GM23248 (cell line): ENCODE data around the gene ELMO3.

Experiments used
- EZH2 ChIP-seq: fragments of 200-600 bp; sonication (generic); IDR thresholded peaks from 2 replicates; pipeline ENCODE4 v1.6.1; 2018; ENCODE audit warnings: antibody characterized with exemption, mild to moderate bottlenecking; ENCODE audit not compliant: insufficient read depth, poor library complexity, severe bottlenecking
- EZH2phosphoT487 ChIP-seq: fragments of 200-600 bp; sonication (generic); IDR thresholded peaks from 2 replicates; pipeline ENCODE4 v1.6.1; 2018; ENCODE audit warnings: antibody characterized with exemption, moderate library complexity, mild to moderate bottlenecking, low read depth; ENCODE audit not compliant: insufficient read depth

GRCh38 chr16:67241008-67241900 lies 42.3 kb downstream of the ELMO3 start:
- TF ChIP-seq EZH2: no peak
- TF ChIP-seq EZH2phosphoT487: no peak
